Measurements from ENCODE around the gene GRM7. TPM values are rescaled to one million over a fixed set of nuclear protein-coding genes. Genes with fewer than 3 reads are reported as not detected.

The GRM7 gene
- total and polyA plus RNA-seq, 2 donors (not counting 1 experiment from before 2014, with no cell fraction given) = not detected

DNA sequence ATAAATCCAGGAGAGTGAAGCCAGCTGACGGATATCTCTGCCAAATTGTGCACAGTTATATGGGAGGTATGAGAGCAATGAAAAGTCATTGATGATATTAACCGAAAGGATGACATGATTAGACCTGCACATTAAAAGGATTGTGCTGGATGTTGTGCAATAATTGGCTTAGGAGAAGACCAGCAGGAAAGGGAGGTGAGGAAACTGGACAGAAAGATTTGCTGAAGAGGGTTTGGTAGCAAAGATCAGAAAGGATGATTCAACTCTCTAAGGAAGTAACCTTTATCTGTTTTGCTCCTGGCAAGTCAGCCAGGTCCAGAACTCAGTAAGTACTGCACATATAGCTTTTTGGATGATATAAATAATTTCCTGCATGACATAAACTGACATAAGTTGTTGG is 704.7 kb downstream of the GRM7 start:
- Histone ChIP-seq H3K4me1 (ENCODE audit: control insufficient read depth in 2 of 2, insufficient read depth in 2 of 2, low read length in 2 of 2) (no peaks in the 10 kb centered on the region), H3K4me2 (replicated peaks; ENCODE audit: low read depth, low read length, poor library complexity, severe bottlenecking) (no peak overlapping the region), H2AFZ (ENCODE audit: insufficient read depth, low read depth, low read length, poor library complexity, severe bottlenecking) (no peak overlapping the region), H3K4me3 (ENCODE audit: control extremely low read depth in 1 of 5, extremely low read depth in 1 of 5, insufficient read depth in 1 of 5, low read depth in 2 of 5, low read length in 4 of 5) (no peak overlapping the region), H3K9ac (ENCODE audit: low read length) (no peak overlapping the region), H4K20me1 (ENCODE audit: control insufficient read depth, insufficient read depth, low read length, poor library complexity, severe bottlenecking) (no peaks in the 10 kb centered on the region), H3K27ac (ENCODE audit: low read length in 2 of 2) (no peak overlapping the region), H3K9me3 (ENCODE audit: control extremely low read depth in 1 of 3, control insufficient read depth in 2 of 3, insufficient read depth in 1 of 3, low read length in 2 of 3) (peaks cover 0 to 18% (median 0%) of the 10 kb centered on the region in 3 donors), H3K27me3 (replicated peaks in 1 of 4; ENCODE audit: control extremely low read depth in 1 of 4, control insufficient read depth in 3 of 4, insufficient read depth in 4 of 4, low read length in 3 of 4) (no peaks in the 10 kb centered on the region), H3K79me2 (ENCODE audit: control insufficient read depth, insufficient read depth, low read length) (no peaks in the 10 kb centered on the region), H3K36me3 (replicated peaks in 1 of 2; ENCODE audit: control extremely low read depth in 1 of 2, control insufficient read depth in 1 of 2, extremely low read depth in 1 of 2, insufficient read depth in 2 of 2, low read length in 1 of 2) (no peaks in the 10 kb centered on the region)
- no peaks in the 10 kb centered on the region for H3K9me3 Mint-ChIP-seq (ENCODE audit: insufficient read depth)
- ATAC-seq (ENCODE audit: low read depth) (no peak), DNase-seq (no peak)
- 78% methylated on average over 2 of the region's 2 CpGs for WGBS (ENCODE audit: insufficient coverage)
- no peaks in the 10 kb centered on the region for H3K4me1 Mint-ChIP-seq
- H3K27ac Mint-ChIP-seq = no peak overlapping the region
- ChIA-PET POLR2A (no interaction called here), CTCF (no interaction called here)
- no peaks in the 10 kb centered on the region for H3K27me3 Mint-ChIP-seq
- intact Hi-C loops (cut with micrococcal nuclease) = no loop called here
- no peak overlapping the region for H3K4me3 Mint-ChIP-seq
- TF ChIP-seq, protein P1, sequence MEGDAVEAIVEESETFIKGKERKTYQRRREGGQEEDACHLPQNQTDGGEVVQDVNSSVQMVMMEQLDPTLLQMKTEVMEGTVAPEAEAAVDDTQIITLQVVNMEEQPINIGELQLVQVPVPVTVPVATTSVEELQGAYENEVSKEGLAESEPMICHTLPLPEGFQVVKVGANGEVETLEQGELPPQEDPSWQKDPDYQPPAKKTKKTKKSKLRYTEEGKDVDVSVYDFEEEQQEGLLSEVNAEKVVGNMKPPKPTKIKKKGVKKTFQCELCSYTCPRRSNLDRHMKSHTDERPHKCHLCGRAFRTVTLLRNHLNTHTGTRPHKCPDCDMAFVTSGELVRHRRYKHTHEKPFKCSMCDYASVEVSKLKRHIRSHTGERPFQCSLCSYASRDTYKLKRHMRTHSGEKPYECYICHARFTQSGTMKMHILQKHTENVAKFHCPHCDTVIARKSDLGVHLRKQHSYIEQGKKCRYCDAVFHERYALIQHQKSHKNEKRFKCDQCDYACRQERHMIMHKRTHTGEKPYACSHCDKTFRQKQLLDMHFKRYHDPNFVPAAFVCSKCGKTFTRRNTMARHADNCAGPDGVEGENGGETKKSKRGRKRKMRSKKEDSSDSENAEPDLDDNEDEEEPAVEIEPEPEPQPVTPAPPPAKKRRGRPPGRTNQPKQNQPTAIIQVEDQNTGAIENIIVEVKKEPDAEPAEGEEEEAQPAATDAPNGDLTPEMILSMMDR (IDR thresholded peaks at IDR 0.05) = no peak
- TF ChIP-seq EZH2 (IDR thresholded peaks at IDR 0.05; ENCODE audit: borderline replicate concordance, insufficient read depth, low read depth, low read length, poor library complexity, severe bottlenecking) = no peak

DNA sequence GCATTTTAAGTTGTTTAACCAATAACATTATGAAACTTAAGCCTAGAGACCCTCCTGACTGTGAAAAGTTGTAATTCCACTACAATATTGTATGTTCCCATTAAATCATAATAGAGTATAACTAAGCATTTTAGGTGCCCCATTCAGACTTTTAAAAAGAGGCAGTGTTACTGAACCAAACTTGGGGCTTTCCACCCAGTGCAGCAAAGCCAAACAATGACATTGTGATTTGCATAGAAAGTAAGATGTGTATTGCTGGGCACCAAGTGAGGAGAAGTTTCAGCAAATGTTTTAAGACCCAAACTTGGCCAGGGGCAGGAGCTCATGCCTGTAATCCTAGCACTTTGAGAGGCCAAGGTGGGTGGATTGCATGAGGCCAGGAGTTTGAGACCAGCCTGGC is 706.2 kb downstream of the GRM7 start:
- no peaks in the 10 kb centered on the region for H3K27me3 ChIP-seq (replicated peaks in 1 of 4; ENCODE audit: control extremely low read depth in 1 of 4, control insufficient read depth in 3 of 4, insufficient read depth in 4 of 4, low read length in 3 of 4)
- no peak overlapping the region for H3K4me3 ChIP-seq (ENCODE audit: control extremely low read depth in 1 of 5, extremely low read depth in 1 of 5, insufficient read depth in 1 of 5, low read depth in 2 of 5, low read length in 4 of 5)
- H3K4me2 ChIP-seq (replicated peaks; ENCODE audit: low read depth, low read length, poor library complexity, severe bottlenecking) = no peak overlapping the region
- ChIA-PET CTCF (interaction anchor here (0.6 kb wide), 1 partner anchor 48 kb away, joined by 3 read pairs; no protein-coding TSS in a partner anchor), POLR2A (no interaction called here)
- Mint-ChIP-seq H3K4me1 (no peaks in the 10 kb centered on the region), H3K27me3 (no peaks in the 10 kb centered on the region), H3K27ac (no peak overlapping the region), H3K9me3 (ENCODE audit: insufficient read depth) (peaks cover 3% of the 10 kb centered on the region), H3K4me3 (no peak overlapping the region)
- no peaks in the 10 kb centered on the region for H3K4me1 ChIP-seq (ENCODE audit: control insufficient read depth in 2 of 2, insufficient read depth in 2 of 2, low read length in 2 of 2)
- no peak overlapping the region for H2AFZ ChIP-seq (ENCODE audit: insufficient read depth, low read depth, low read length, poor library complexity, severe bottlenecking)
- H3K9ac ChIP-seq (ENCODE audit: low read length) = no peak overlapping the region
- H3K27ac ChIP-seq (ENCODE audit: low read length in 2 of 2) = no peak overlapping the region
- intact Hi-C loops (cut with micrococcal nuclease) = no loop called here
- no peaks in the 10 kb centered on the region for H3K36me3 ChIP-seq (replicated peaks in 1 of 2; ENCODE audit: control extremely low read depth in 1 of 2, control insufficient read depth in 1 of 2, extremely low read depth in 1 of 2, insufficient read depth in 2 of 2, low read length in 1 of 2)
- H3K79me2 ChIP-seq (ENCODE audit: control insufficient read depth, insufficient read depth, low read length) = no peaks in the 10 kb centered on the region
- DNase-seq = no peak
- no peaks in the 10 kb centered on the region for H4K20me1 ChIP-seq (ENCODE audit: control insufficient read depth, insufficient read depth, low read length, poor library complexity, severe bottlenecking)
- H3K9me3 ChIP-seq (ENCODE audit: control extremely low read depth in 1 of 3, control insufficient read depth in 2 of 3, insufficient read depth in 1 of 3, low read length in 2 of 3) = peaks cover 0 to 23% (median 0%) of the 10 kb centered on the region in 3 donors
- TF ChIP-seq, protein P1 (IDR thresholded peaks at IDR 0.05) = no peak
- TF ChIP-seq EZH2 (IDR thresholded peaks at IDR 0.05; ENCODE audit: borderline replicate concordance, insufficient read depth, low read depth, low read length, poor library complexity, severe bottlenecking) = no peak
- no peak for ATAC-seq (ENCODE audit: low read depth)
